Endothelial cell of umbilical vein (primary cell): ENCODE measurements around the gene FER. TPM values are rescaled to one million over a fixed set of nuclear protein-coding genes. Genes with fewer than 3 reads are reported as not detected.

Experiments
- BruUV-seq: library from RNA; stranded (reverse); fragments of 400-500 nt; replicated peaks from 2 replicates; lab custom pipeline; 2021; lab: Mats Ljungman, UMichigan
- CTCF ChIA-PET: fragments of 300-600, 350-600 bp; sonication (Branson Sonifier 250); formaldehyde crosslinking; loops from one replicate; lab custom pipeline; 2021; ENCODE audit warnings: antibody characterized with exemption, inconsistent platforms; lab: Charles Lee
- POLR2A ChIA-PET: fragments of 300-600, 350-600 bp; sonication (Branson Sonifier 250); formaldehyde crosslinking; loops from one replicate; lab custom pipeline; 2021; ENCODE audit warnings: antibody characterized with exemption, inconsistent platforms; lab: Charles Lee
- DNase-seq: peaks from one replicate; pipeline ENCODE4 v3.0.0-alpha.2; 2011; ENCODE audit warnings: low read depth, low spot score
- FAIRE-seq: peaks from 2 replicates; lab custom pipeline; 2011; peaks lifted over from hg19 to GRCh38; lab: Jason Lieb, UNC
- H2AFZ ChIP-seq: 2 replicates; pipeline ENCODE4 v1.6.0; 2012; ENCODE audit warnings: low read depth, low read length, control low read depth, inconsistent platforms
- H3K27ac ChIP-seq: 2 replicates; pipeline ENCODE4 v1.5.1; 2011; ENCODE audit warnings: low read depth, mild to moderate bottlenecking, control low read depth, low read length, moderate library complexity; ENCODE audit not compliant: insufficient read depth
- H3K27me3 ChIP-seq, 2 experiments: 2 replicates each; pipeline versions ENCODE4 v1.6.0 to v1.6.1; 2011; ENCODE audit warnings: low read length in 2 of 2, mixed read lengths in 1 of 2; ENCODE audit not compliant: control insufficient read depth in 2 of 2, insufficient read depth in 2 of 2
- H3K36me3 ChIP-seq, 2 experiments: 2 replicates in 1 of 2; 3 replicates in 1 of 2; pipeline ENCODE4 v1.5.1; 2011; ENCODE audit warnings: low read length in 2 of 2, mild to moderate bottlenecking in 1 of 2, moderate library complexity in 1 of 2; ENCODE audit not compliant: control insufficient read depth in 2 of 2, insufficient read depth in 2 of 2; ENCODE audit errors: extremely low read depth in 1 of 2
- H3K4me1 ChIP-seq: 3 replicates; pipeline ENCODE4 v1.5.1; 2011; ENCODE audit warnings: mild to moderate bottlenecking, low read length; ENCODE audit not compliant: control insufficient read depth, insufficient read depth; ENCODE audit errors: extremely low read depth
- H3K4me2 ChIP-seq: 2 replicates; pipeline ENCODE4 v1.6.1; 2011; ENCODE audit warnings: low read length, control low read depth, mixed read lengths; ENCODE audit not compliant: insufficient read depth
- H3K4me3 ChIP-seq, 3 experiments: fragments of 200-600 bp in 1 of 3; sonication (generic), shearing (Covaris generic) in 1 of 3; replicated peaks in 1 of 3; 2 replicates each; pipeline ENCODE4 v1.5.1; 2011 to 2016; ENCODE audit warnings: control low read depth in 3 of 3, low read length in 3 of 3, mild to moderate bottlenecking in 2 of 3, inconsistent platforms in 1 of 3, low read depth in 1 of 3, moderate library complexity in 1 of 3; ENCODE audit not compliant: insufficient read depth in 1 of 3
- H3K79me2 ChIP-seq: 2 replicates; pipeline ENCODE4 v1.6.0; 2012; ENCODE audit warnings: low read length, inconsistent platforms; ENCODE audit not compliant: control insufficient read depth, insufficient read depth
- H3K9ac ChIP-seq: replicated peaks from 2 replicates; pipeline ENCODE3; 2011; ENCODE audit warnings: low read length, control low read depth; ENCODE audit not compliant: insufficient read depth; ENCODE audit errors: extremely low read depth
- H3K9me1 ChIP-seq: replicated peaks from 3 replicates; pipeline ENCODE4 v1.6.0; 2011; ENCODE audit warnings: mild to moderate bottlenecking, low read length; ENCODE audit not compliant: control insufficient read depth, insufficient read depth; ENCODE audit errors: extremely low read depth
- H3K9me3 ChIP-seq: replicated peaks from 2 replicates; pipeline ENCODE4 v1.5.1; 2012; ENCODE audit warnings: low read length, inconsistent platforms; ENCODE audit not compliant: control insufficient read depth, insufficient read depth
- H4K20me1 ChIP-seq: replicated peaks from 2 replicates; pipeline ENCODE3; 2011; ENCODE audit warnings: mild to moderate bottlenecking, low read length; ENCODE audit not compliant: control insufficient read depth, insufficient read depth; ENCODE audit errors: extremely low read depth
- EZH2 ChIP-seq: IDR thresholded peaks from 2 replicates; pipeline ENCODE4 v1.6.1; 2012; ENCODE audit warnings: borderline replicate concordance, low read depth, mild to moderate bottlenecking, moderate library complexity, low read length, inconsistent platforms; ENCODE audit not compliant: severe bottlenecking
- FOS ChIP-seq: IDR thresholded peaks from 2 replicates; pipeline ENCODE4 v1.6.1; 2011; ENCODE audit warnings: mild to moderate bottlenecking, low read length, moderate library complexity, borderline replicate concordance; ENCODE audit not compliant: insufficient read depth
- GATA2 ChIP-seq: IDR thresholded peaks from 2 replicates; pipeline ENCODE4 v1.7.0; 2011; ENCODE audit warnings: low read depth, mild to moderate bottlenecking, moderate library complexity, mixed read lengths, low read length; ENCODE audit not compliant: insufficient read length, insufficient read depth
- JUN ChIP-seq: IDR thresholded peaks from 2 replicates; pipeline ENCODE4 v1.6.1; 2011; ENCODE audit warnings: borderline replicate concordance, low read depth; ENCODE audit not compliant: insufficient read length, insufficient read depth
- MYC ChIP-seq: IDR thresholded peaks from one replicate; pipeline ENCODE4 v1.6.1; 2011; ENCODE audit warnings: mild to moderate bottlenecking, low read depth, low read length
- POLR2A ChIP-seq: IDR thresholded peaks from 2 replicates; pipeline ENCODE4 v1.6.1; 2012; ENCODE audit warnings: low read depth, mild to moderate bottlenecking, control low read depth, low read length
- POLR2AphosphoS5 ChIP-seq: IDR thresholded peaks from 2 replicates; pipeline ENCODE4 v1.6.1; 2012; ENCODE audit warnings: low read depth, mild to moderate bottlenecking, control low read depth, low read length, moderate library complexity; ENCODE audit not compliant: insufficient read depth
- dilution Hi-C: fragments of 300-500 bp; cut with MboI; formaldehyde crosslinking; loops from one replicate; pipeline ENCODE4 v1.15.0; 2019; ENCODE audit warnings: low sequenced_read_pairs; ENCODE audit not compliant: extremely low pct_ligation_motif_present
- intact Hi-C: fragments of 100-400 bp; cut with micrococcal nuclease; formaldehyde crosslinking; loops from one replicate; pipeline ENCODE4 v1.10.0; 2022
- polyA plus RNA-seq, 4 experiments: library from polyadenylated mRNA; depleted of rRNA in 3 of 4; stranded (reverse) in 3 of 4; unstranded in 1 of 4; fragments of >200 nt; gene quantifications; 2 replicates each; pipeline versions ENCODE4 v1.2.1 to v1.2.3, GENCODE V29; 2011 to 2012; ENCODE audit warnings: missing spikeins in 1 of 4
- total RNA-seq: library from RNA; stranded (reverse); gene quantifications from 2 replicates; pipeline ENCODE4 v1.2.3, GENCODE V29; 2021
- TF ChIP-seq, protein P1 (sequence below), 2 donors: IDR thresholded peaks; 1 replicate in 1 of 2; 2 replicates in 1 of 2; pipeline ENCODE4 v1.5.1; 2011; ENCODE audit warnings: low read length in 2 of 2, mild to moderate bottlenecking in 2 of 2, moderate library complexity in 2 of 2, control low read depth in 1 of 2, inconsistent platforms in 1 of 2, low read depth in 1 of 2; ENCODE audit not compliant: insufficient read depth in 1 of 2; ENCODE audit errors: extremely low read depth in 1 of 2
- TF ChIP-seq, protein P2 (sequence below): IDR thresholded peaks from 2 replicates; pipeline ENCODE4 v1.6.1; 2011; ENCODE audit not compliant: insufficient read depth, insufficient read length

Gene FER
- total and polyA plus RNA-seq, 2 donors (not counting 3 experiments of a cell fraction or from before 2014, with no cell fraction given): 2.3 to 27.5 TPM

GRCh38 chr5:108753877-108754276, 6.2 kb downstream of the FER start:
- Histone ChIP-seq H2AFZ (no peak overlapping the region), H4K20me1 (peaks cover 3% of the 10 kb centered on the region), H3K4me1 (peaks cover 6% of the 10 kb centered on the region), H3K27me3 (no peaks in the 10 kb centered on the region), H3K9me1 (no peaks in the 10 kb centered on the region), H3K36me3 (peaks cover 0 to 2% of the 10 kb centered on the region in 2 experiments), H3K79me2 (peaks cover 14% of the 10 kb centered on the region), H3K27ac (no peak overlapping the region), H3K4me2 (no peak overlapping the region), H3K9ac (no peak overlapping the region), H3K9me3 (no peaks in the 10 kb centered on the region), H3K4me3 (no peak overlapping the region)
- dilution Hi-C loops: no loop called here
- DNase-seq: no peak
- POLR2A ChIA-PET: no interaction called here
- CTCF ChIA-PET: interaction anchor here (2.2 kb wide), 1 partner anchor 16 kb away, joined by 7 read pairs; no protein-coding TSS in a partner anchor
- TF ChIP-seq, protein P1, sequence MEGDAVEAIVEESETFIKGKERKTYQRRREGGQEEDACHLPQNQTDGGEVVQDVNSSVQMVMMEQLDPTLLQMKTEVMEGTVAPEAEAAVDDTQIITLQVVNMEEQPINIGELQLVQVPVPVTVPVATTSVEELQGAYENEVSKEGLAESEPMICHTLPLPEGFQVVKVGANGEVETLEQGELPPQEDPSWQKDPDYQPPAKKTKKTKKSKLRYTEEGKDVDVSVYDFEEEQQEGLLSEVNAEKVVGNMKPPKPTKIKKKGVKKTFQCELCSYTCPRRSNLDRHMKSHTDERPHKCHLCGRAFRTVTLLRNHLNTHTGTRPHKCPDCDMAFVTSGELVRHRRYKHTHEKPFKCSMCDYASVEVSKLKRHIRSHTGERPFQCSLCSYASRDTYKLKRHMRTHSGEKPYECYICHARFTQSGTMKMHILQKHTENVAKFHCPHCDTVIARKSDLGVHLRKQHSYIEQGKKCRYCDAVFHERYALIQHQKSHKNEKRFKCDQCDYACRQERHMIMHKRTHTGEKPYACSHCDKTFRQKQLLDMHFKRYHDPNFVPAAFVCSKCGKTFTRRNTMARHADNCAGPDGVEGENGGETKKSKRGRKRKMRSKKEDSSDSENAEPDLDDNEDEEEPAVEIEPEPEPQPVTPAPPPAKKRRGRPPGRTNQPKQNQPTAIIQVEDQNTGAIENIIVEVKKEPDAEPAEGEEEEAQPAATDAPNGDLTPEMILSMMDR (IDR thresholded peaks at IDR 0.05; ENCODE audit: extremely low read depth in 1 of 2, insufficient read depth in 1 of 2, low read depth in 1 of 2, low read length in 2 of 2): no peak
- no peak for TF ChIP-seq EZH2
- TF ChIP-seq, protein P2, sequence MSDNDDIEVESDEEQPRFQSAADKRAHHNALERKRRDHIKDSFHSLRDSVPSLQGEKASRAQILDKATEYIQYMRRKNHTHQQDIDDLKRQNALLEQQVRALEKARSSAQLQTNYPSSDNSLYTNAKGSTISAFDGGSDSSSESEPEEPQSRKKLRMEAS: no peak
- intact Hi-C loops: no loop called here
- FAIRE-seq: no peak
- no TSS peak for BruUV-seq

- ChIA-PET CTCF (interaction anchor here (1.8 kb wide), 1 partner anchor 9 kb away, joined by 5 read pairs; no protein-coding TSS in a partner anchor), POLR2A (no interaction called here)
- intact Hi-C loops: no loop called here
- H3K9ac ChIP-seq: no peak overlapping the region
- peaks cover 7% of the 10 kb centered on the region for H3K79me2 ChIP-seq
- no TSS peak for BruUV-seq
- peaks cover 0 to 2% of the 10 kb centered on the region in 2 experiments for H3K36me3 ChIP-seq
- H3K4me2 ChIP-seq: no peak overlapping the region
- no peak overlapping the region for H3K4me3 ChIP-seq
- H4K20me1 ChIP-seq: peaks cover 3% of the 10 kb centered on the region
- no peak for TF ChIP-seq POLR2AphosphoS5
- TF ChIP-seq, protein P2: no peak
- no peak for TF ChIP-seq GATA2
- no peak for TF ChIP-seq POLR2A
- TF ChIP-seq EZH2: no peak
- TF ChIP-seq, protein P1 (IDR thresholded peaks at IDR 0.05; ENCODE audit: extremely low read depth in 1 of 2, insufficient read depth in 1 of 2, low read depth in 1 of 2, low read length in 2 of 2): no peak
- TF ChIP-seq JUN: no peak
- no peak for TF ChIP-seq FOS
- TF ChIP-seq MYC: no peak
- no peak for DNase-seq
- peak; percentile 49 for FAIRE-seq
- H3K9me3 ChIP-seq: no peaks in the 10 kb centered on the region
- no peak overlapping the region for H2AFZ ChIP-seq
- no peaks in the 10 kb centered on the region for H3K27me3 ChIP-seq
- H3K4me1 ChIP-seq: no peaks in the 10 kb centered on the region
- dilution Hi-C loops: no loop called here
- H3K9me1 ChIP-seq: no peaks in the 10 kb centered on the region
- no peak overlapping the region for H3K27ac ChIP-seq
Observed at GRCh38 chr5:108760512-108760911, 12.8 kb downstream of the FER start.
